ENCODE data around the gene TEKT2.

GRCh38 chr1:36132029-36132428, 48.1 kb downstream of the TEKT2 start:
- TF ChIP-seq CTCF (conservative IDR thresholded peaks at IDR 0.05) (no peak), ZFX (IDR thresholded peaks at IDR 0.05) (no peak)

Data from C4-2B (cell line).